Peyer's patch (tissue), 4 donors: ENCODE data around the gene PEA15.

Source experiments
- CTCF ChIP-seq, 6 experiments: fragments of 450-650 bp in 4 of 6; fragments of 200-600 bp in 2 of 6; sonication (generic) in 1 of 6; IDR thresholded peaks; one replicate each; pipeline ENCODE4 v1.5.1; 2017 to 2019; ENCODE audit warnings: antibody characterized with exemption in 6 of 6, mild to moderate bottlenecking in 3 of 6, moderate library complexity in 1 of 6
- POLR2A ChIP-seq, 2 donors: fragments of 450-650 bp; IDR thresholded peaks; one replicate each; pipeline ENCODE4 v1.5.1; 2017; ENCODE audit warnings: antibody characterized with exemption in 2 of 2, mild to moderate bottlenecking in 2 of 2, moderate library complexity in 2 of 2

- no peak for TF ChIP-seq POLR2A (IDR thresholded peaks at IDR 0.05)
- no peak for TF ChIP-seq CTCF (IDR thresholded peaks at IDR 0.05)
Observed at GRCh38 chr1:160216301-160216700, 11.1 kb downstream of the PEA15 start.
